Measurements from ENCODE around the gene SIX2. TPM values are rescaled to one million over a fixed set of nuclear protein-coding genes. Genes with fewer than 3 reads are reported as not detected.
A peak's percentile ranks its signal among the peaks of the same experiment; 100 is the strongest.
"Not testable (repeated sequence)": the region's sequence is repeated elsewhere in the genome, so short reads cannot be mapped to it uniquely, and the experiment has no call there.

SIX2 gene
- not detected for polyA plus RNA-seq

DNA sequence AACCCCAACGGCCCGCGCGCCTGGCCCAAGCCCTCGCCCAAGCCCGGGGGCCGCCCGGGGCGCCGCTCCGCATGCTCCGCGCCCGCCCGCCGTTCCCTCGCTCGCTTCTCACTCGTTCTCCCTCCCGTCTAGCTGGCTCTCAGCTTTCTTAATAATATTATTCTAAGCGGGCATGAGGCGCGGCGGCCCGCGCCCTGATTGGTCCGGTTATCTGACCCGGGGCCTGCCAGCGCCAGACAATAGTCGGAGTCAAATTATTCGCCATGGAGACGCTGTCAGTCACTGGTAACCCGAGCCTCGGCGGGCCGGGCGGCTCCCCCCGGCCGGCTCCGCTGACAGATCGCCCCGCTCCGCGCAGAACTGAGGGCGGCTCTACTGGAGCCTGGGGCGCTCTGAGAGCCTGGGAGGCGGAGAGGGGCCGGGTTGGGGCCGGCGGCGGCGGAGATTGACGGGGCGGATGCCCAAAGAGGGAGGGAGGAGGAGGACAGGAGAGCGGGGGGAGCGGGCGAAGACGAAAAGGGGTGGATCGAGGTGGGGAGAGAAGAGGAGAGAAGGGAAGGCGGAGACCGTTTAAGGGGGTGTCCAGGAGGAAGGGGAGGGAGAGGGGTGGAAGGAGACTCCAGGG lies at the start of gene SIX2:
Gene SIX2, minus strand, starts transcription at position 150 of the 625 bp plus-strand sequence. CDS start 342 bp downstream, outside the sequence.
- Mint-ChIP-seq H3K36me3 (peaks cover 1% of the 10 kb centered on the region), H3K27me3 (peaks cover 68% of the 10 kb centered on the region), H3K27ac (no peak within 1 kb of the TSS), H3K4me1 (peaks cover 8 to 19% (median 13%) of the 10 kb centered on the region in 3 donors), H3K4me3 (peak within 1 kb of the TSS; percentile 33 to 88 (median 83)), H3K9me3 (no peaks in the 10 kb centered on the region)

DNA sequence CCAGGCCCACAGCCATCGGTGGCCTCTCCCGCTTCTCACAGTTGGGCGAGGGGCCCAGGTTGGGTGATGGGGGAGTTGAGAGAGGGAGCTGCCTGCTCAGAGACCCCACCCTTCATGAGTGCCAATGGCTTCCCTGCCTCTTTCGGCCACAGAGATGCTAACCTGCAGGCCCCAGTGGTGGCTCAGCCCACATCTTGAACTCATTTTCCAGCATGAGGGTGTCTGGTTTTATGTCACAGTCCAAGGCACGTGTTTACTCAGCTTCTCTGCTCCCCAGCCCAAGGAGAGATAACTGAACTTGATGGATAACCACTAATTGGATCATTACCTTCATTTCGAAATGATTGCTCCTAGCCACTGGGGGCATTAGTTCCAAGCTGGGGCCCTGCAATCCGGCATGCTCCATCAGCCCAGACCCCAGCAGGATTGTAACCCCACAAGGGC lies 45.9 kb upstream of the SIX2 start:
- Mint-ChIP-seq H3K4me1 (no peaks in the 10 kb centered on the region), H3K27me3 (peaks cover 3% of the 10 kb centered on the region), H3K4me3 (no peak overlapping the region), H3K27ac (no peak overlapping the region), H3K36me3 (peaks cover 3% of the 10 kb centered on the region), H3K9me3 (peaks cover 0 to 5% (median 0%) of the 10 kb centered on the region in 3 donors)

DNA sequence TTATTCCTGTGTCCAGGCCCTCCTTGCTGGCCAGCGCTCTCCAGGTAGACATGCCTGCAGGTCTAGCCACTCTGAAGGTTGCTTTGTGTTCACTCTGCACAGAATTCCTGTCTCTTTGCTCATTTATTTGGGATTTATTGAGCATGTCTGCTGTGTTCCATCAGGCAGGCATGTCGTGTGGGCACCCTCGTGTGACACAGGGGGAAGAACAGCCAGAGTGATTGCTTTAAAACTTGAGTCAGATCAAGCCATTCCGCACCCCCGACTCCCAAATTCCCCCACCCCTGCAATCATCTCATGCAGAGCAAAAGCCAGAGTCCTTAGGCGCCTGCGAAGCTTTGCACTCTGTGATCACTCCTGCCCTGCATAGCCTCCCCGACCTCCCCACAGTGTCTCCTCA lies 44.7 kb upstream of the SIX2 start:
- Mint-ChIP-seq H3K9me3 (peaks cover 0 to 5% (median 0%) of the 10 kb centered on the region in 3 donors), H3K27me3 (peaks cover 5% of the 10 kb centered on the region), H3K4me3 (no peak overlapping the region), H3K4me1 (no peaks in the 10 kb centered on the region), H3K36me3 (peaks cover 3% of the 10 kb centered on the region), H3K27ac (no peak overlapping the region)

DNA sequence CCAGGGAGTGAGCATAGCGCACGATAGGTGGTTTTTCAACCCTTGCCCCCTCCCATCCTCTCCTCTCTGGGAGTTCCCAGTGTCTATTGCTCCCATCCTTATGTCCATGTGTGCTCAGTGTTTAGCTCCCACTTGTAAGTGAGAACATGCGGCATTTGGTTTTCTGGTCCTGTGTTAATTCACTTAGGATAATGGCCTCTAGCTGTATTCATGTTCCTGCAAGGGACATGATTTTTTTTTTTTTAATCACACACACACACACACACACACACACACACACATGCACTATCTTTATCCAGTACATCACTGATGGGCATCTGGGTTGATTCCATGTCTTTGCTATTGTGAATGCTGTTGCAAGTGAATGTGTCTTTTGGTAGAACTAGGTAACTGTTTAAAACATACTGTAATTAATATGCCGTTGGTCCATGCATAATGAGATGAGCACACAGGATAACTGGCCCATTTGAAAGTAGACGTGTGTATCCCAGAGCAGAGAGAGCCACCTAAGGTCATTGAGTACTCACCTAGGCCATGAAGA lies 43.2 kb upstream of the SIX2 start:
- H3K27ac Mint-ChIP-seq, result no peak overlapping the region
- no peaks in the 10 kb centered on the region for H3K4me1 Mint-ChIP-seq
- peaks cover 3% of the 10 kb centered on the region for H3K36me3 Mint-ChIP-seq
- no peak overlapping the region for H3K4me3 Mint-ChIP-seq
- peaks cover 5% of the 10 kb centered on the region for H3K27me3 Mint-ChIP-seq
- peaks cover 0 to 2% (median 0%) of the 10 kb centered on the region in 3 donors for H3K9me3 Mint-ChIP-seq

DNA sequence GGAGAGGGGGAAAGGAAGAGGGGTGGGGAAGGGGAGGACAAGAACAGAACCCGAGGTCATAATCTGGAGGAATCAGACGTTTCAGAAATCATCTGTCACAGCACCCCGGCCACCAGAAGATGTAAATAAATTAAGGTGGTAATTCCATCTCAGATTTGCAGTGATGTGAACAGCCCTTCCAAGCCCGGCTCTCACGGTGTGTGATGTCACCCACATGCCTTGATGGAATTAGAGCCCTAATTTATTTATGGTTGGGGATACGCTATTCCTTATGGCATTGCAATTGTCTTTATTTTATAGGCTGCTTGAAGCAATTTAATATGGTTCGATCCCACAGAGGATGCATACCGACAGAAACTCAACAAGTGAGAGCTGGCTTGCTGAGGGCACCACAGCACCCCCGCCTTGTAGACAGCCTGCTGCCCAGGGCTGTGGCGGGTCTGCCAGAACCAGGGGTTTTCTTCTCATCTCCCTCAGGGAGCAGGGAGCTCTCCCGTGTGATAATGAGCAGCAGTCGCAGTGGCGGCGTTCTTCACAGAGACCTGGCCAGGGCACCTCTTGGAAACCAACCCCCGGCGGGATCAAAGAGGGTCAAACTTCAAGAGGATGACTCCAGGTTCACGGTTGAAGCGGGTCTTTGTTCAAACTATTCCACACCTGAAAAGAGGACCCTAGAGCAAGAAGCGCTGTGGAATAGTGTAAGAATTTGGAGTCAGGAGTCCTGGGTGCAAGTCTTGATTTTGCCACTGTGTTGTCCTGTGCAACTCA lies 40.5 kb upstream of the SIX2 start:
- Mint-ChIP-seq H3K4me3 (no peak overlapping the region), H3K4me1 (no peaks in the 10 kb centered on the region), H3K36me3 (no peaks in the 10 kb centered on the region), H3K27ac (no peak overlapping the region), H3K27me3 (peaks cover 4% of the 10 kb centered on the region), H3K9me3 (no peaks in the 10 kb centered on the region)

DNA sequence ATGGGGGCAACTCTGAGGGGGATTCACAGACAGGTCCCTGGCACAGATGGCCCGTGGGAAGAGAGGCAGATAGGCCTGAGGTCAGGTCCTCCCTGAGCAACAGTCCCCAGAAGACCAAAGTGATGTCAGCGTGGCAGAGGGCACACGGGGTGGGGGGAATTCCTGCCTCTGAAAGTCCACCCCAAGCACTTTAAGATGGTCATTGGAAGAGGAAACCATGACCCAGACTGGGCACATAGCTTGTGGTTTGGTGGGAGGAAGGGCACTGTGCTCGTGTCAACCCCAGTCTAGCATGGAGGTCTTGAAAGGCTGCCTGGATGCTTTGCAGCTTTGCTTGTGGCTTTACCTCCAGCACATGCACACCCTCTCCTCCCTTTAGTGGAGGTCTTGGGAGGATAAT lies 38.0 kb upstream of the SIX2 start:
- Mint-ChIP-seq H3K4me1 (no peaks in the 10 kb centered on the region), H3K27me3 (peaks cover 8% of the 10 kb centered on the region), H3K36me3 (no peaks in the 10 kb centered on the region), H3K9me3 (no peaks in the 10 kb centered on the region), H3K4me3 (no peak overlapping the region), H3K27ac (no peak overlapping the region)

DNA sequence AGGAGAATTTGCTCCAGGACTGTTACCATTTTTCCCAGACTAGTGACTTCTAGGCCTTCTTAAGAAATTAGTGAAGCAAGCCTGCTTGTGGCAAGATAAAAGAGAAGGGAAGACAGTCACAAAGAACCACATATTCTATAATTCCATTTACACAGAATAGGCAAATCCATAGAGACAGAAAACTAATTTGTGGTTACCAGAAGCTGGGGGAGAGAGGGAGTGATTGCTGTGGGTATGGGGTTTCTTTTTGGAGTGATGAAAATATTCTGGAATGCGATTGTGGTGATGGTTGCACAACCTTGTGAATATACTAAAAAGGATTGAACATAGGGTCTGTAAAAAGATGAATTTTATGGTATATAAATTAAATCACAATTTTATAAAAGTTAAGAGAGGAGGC lies 37.5 kb upstream of the SIX2 start:
- Mint-ChIP-seq H3K4me3 (no peak overlapping the region), H3K27ac (no peak overlapping the region)

DNA sequence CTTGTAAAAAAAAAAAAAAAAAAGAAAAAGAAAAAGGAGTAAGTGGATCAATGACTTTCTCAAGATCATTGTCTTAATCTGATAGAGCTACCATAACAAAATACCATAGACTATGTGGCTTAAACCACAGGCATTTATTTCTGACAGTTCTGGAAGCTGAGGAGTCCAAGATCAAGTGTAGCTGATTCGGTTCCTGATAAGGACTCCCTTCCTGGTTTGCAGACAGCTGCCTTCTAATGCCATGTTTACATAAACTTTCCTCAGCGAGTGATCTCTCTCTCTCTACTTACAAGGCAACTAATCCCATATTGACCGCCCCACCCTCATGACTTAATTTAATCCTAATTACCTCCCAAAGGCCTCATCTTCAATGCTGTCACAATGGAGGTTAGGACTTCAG lies 36.5 kb upstream of the SIX2 start:
- no peaks in the 10 kb centered on the region for H3K4me1 Mint-ChIP-seq
- no peak overlapping the region for H3K27ac Mint-ChIP-seq
- H3K4me3 Mint-ChIP-seq, result no peak overlapping the region
- H3K9me3 Mint-ChIP-seq, result no peaks in the 10 kb centered on the region
- H3K36me3 Mint-ChIP-seq, result no peaks in the 10 kb centered on the region
- peaks cover 11% of the 10 kb centered on the region for H3K27me3 Mint-ChIP-seq

More for the DNA sequence above, 37.5 kb upstream of the SIX2 start:
- Mint-ChIP-seq H3K36me3 (no peaks in the 10 kb centered on the region), H3K9me3 (no peaks in the 10 kb centered on the region), H3K27me3 (peaks cover 8% of the 10 kb centered on the region), H3K4me1 (no peaks in the 10 kb centered on the region)

DNA sequence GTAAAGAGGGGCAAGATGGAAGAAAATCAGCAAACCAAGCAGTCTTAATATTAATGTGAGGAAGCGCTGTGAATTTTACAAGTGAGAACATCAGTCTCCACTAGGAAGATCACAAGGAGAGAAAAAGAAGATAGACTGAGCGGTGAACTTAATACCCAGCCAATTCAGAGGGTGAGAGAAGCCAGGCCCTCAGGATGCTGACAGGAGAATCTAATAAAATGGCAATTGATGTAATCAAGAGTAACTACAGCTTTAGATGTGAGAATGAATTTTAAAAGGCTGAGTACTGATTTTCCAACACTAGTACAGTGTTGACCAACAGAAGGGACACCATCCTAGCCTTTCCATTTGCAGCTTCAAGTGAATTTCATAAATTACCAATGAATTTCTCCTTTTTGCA lies 35.7 kb upstream of the SIX2 start:
- Mint-ChIP-seq H3K27ac (no peak overlapping the region), H3K4me1 (no peaks in the 10 kb centered on the region), H3K27me3 (peaks cover 11% of the 10 kb centered on the region), H3K9me3 (no peaks in the 10 kb centered on the region), H3K36me3 (no peaks in the 10 kb centered on the region), H3K4me3 (no peak overlapping the region)

DNA sequence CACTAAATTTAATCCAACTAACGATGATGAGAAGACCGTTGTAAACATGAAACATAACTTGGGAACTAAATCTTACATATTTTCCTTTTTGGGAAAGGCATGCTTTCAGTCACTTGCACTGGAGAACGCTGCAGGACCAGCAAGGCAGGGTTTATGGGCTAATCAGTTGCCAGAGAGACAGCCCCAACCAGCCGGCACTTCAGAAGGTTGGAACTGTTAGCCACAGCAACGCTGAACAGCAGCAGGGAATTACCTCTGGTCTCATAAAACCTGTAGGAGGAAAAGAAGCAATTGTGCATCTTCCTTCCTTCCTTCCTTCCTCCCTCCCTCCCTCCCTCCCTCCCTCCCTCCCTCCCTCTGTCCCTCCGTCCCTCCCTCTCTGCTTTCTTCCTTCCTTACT lies 33.9 kb upstream of the SIX2 start:
- Mint-ChIP-seq H3K4me1 (no peaks in the 10 kb centered on the region), H3K27ac (no peak overlapping the region), H3K27me3 (peaks cover 9% of the 10 kb centered on the region), H3K36me3 (no peaks in the 10 kb centered on the region), H3K4me3 (no peak overlapping the region), H3K9me3 (no peaks in the 10 kb centered on the region)

DNA sequence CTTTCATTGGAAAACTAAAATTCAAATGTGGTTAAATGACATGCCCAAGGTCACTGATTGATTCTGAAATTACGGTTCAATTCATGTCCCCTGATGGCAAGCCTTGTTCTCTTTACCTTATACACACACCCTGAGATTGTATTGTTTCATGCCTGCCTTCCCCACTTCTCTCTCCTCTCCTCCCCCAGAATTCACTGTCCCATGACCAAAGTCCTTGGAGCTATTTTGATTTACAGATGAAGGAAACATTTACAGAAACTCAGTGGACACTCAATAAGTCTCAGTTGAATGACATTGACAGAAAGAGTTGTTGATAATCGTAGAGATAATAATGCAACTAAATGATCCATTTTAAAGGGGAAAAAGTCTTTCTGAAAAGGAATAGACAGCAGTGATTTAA lies 33.1 kb upstream of the SIX2 start:
- no peak overlapping the region for H3K4me3 Mint-ChIP-seq
- H3K27me3 Mint-ChIP-seq, result peaks cover 9% of the 10 kb centered on the region
- H3K4me1 Mint-ChIP-seq, result no peaks in the 10 kb centered on the region
- H3K36me3 Mint-ChIP-seq, result no peaks in the 10 kb centered on the region
- H3K27ac Mint-ChIP-seq, result no peak overlapping the region
- no peaks in the 10 kb centered on the region for H3K9me3 Mint-ChIP-seq

DNA sequence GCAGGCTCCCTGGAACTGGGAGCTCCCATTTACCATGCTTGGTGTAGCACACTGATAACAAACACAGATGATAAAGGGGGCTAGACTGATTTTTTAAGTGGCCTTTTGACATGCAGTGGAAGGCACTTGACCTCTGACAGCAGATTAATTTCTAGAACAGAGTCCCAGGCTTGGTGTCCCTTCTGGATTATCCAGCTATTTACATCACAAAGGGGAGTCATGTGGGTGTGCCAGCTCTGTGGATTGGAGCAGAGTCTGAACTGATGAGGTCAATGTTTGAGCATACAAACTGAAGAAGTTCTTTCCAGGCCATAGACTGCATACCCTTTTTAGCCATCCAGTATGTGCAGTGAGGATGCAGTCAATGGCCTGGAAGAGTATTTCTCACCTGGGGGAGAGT lies 31.5 kb upstream of the SIX2 start:
- no peaks in the 10 kb centered on the region for H3K9me3 Mint-ChIP-seq
- H3K36me3 Mint-ChIP-seq, result no peaks in the 10 kb centered on the region
- H3K27ac Mint-ChIP-seq, result no peak overlapping the region
- H3K27me3 Mint-ChIP-seq, result peaks cover 8% of the 10 kb centered on the region
- no peaks in the 10 kb centered on the region for H3K4me1 Mint-ChIP-seq
- H3K4me3 Mint-ChIP-seq, result no peak overlapping the region

DNA sequence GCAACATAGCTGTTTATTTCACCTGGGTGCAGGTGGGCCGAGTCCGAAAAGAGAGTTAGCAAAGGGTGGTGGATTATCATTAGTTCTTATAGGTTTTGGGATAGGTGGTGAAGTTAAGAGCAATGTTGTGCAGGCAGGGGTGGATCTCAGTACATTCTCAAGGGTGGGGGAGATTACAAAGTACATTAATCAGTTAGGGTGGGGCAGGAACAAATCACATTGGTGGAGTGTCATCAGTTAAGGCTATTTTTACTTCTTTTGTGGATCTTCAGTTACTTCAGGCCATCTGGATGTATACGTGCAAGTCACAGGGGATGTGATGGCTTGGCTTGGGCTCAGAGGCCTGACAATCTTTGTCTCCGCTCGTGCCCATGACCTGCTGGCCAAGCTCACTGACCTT lies 30.6 kb upstream of the SIX2 start:
- not testable (repeated sequence) for H3K4me1 Mint-ChIP-seq, H3K27ac Mint-ChIP-seq, H3K36me3 Mint-ChIP-seq, H3K4me3 Mint-ChIP-seq, H3K27me3 Mint-ChIP-seq, H3K9me3 Mint-ChIP-seq

DNA sequence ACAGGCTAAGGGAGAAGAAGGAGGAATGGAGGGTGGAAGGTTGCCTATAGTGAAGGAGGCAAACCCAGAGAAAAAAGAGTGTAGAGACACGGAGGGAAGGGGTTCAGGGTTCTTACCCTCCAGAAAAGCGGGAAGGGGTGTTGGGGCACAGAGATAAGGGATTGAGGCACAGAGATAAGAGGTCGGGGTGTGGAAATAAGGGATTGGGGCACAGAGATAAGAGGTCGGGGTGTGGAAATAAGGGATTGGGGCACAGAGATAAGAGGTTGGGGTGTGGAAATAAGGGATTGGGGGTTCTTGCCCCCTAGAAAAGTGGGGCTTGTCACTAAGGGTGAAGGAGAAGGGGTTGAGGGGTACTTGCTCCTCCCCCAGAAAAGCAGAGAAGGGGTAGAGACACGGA lies 29.6 kb upstream of the SIX2 start:
- H3K27me3 Mint-ChIP-seq, H3K4me3 Mint-ChIP-seq, H3K27ac Mint-ChIP-seq, H3K36me3 Mint-ChIP-seq, H3K9me3 Mint-ChIP-seq, H3K4me1 Mint-ChIP-seq: not testable (repeated sequence)

DNA sequence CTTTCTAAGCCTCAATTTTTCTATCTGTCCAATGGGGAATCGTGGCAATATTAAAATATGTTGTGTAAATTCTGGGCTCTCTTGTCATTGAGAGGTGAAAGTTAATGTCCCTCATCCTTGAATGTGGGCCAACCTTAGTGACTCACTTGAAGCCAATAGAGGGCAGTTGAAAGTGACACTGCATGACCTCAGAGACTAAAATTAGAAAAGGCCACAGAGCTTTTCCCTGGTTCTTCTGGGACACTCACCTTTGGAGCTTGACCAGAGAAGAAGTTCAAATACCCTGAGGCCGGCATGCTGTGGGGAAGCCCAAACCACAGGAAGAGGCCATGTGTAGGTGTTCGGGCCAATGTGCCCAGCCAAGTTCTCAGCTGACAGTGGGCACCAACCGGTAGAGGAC lies 24.1 kb upstream of the SIX2 start:
- H3K4me3 Mint-ChIP-seq, result no peak overlapping the region

DNA sequence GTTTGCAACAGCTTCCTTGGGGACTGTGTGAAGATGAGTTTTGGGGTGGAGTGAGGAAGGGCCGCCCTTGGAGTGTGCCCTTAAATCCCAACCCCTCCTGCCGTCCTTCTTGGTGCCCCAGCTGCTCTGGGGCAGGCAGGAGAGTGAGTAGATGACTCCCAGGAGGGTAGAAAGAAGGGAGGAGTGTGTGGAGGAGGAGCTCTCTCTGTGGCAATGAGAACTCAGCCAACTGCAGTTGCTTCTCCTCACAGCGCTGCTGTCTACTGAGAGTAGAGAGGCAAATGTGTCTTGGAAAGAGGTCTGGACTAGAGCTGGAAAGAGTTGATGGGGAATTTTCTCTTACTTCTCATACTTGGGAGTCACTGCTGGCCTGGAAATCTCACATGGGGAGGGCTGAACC lies 21.8 kb upstream of the SIX2 start:
- H3K4me1 Mint-ChIP-seq, result no peaks in the 10 kb centered on the region
- H3K27ac Mint-ChIP-seq, result no peak overlapping the region
- H3K36me3 Mint-ChIP-seq, result no peaks in the 10 kb centered on the region
- H3K27me3 Mint-ChIP-seq, result peaks cover 17% of the 10 kb centered on the region
- H3K9me3 Mint-ChIP-seq, result no peaks in the 10 kb centered on the region
- H3K4me3 Mint-ChIP-seq, result no peak overlapping the region

More for the DNA sequence above, 24.1 kb upstream of the SIX2 start:
- Mint-ChIP-seq H3K27ac (no peak overlapping the region), H3K36me3 (no peaks in the 10 kb centered on the region), H3K9me3 (no peaks in the 10 kb centered on the region), H3K27me3 (peaks cover 17% of the 10 kb centered on the region), H3K4me1 (no peaks in the 10 kb centered on the region)
